Lower lobe of right lung (tissue), 2 donors: Measurements from ENCODE around the gene VAV2. TPM values are rescaled to one million over a fixed set of nuclear protein-coding genes. Genes with fewer than 3 reads are reported as not detected.

ENCODE experiments used
- ATAC-seq, 2 donors: fragments of 200-7000 bp; cut with Tn5 transposase; one replicate each; pipeline ENCODE4 v1.9.1; 2020 to 2022; ENCODE audit warnings: mild to moderate bottlenecking in 2 of 2, moderate library complexity in 2 of 2
- DNase-seq: peaks from one replicate; pipeline ENCODE4 v3.0.0-alpha.2; 2020
- H3K27ac ChIP-seq: fragments of 200-600 bp; one replicate; pipeline ENCODE4 v1.8.0; 2022
- H3K27me3 ChIP-seq: fragments of 200-600 bp; one replicate; pipeline ENCODE4 v1.8.0; 2022; ENCODE audit warnings: low read depth
- H3K36me3 ChIP-seq: fragments of 200-600 bp; one replicate; pipeline ENCODE4 v1.8.0; 2022; ENCODE audit warnings: mild to moderate bottlenecking
- H3K4me1 ChIP-seq: fragments of 200-600 bp; one replicate; pipeline ENCODE4 v1.8.0; 2022
- H3K4me3 ChIP-seq: fragments of 200-600 bp; one replicate; pipeline ENCODE4 v1.8.0; 2022; ENCODE audit warnings: mild to moderate bottlenecking
- H3K9me3 ChIP-seq: fragments of 200-600 bp; one replicate; pipeline ENCODE4 v1.8.0; 2022
- intact Hi-C: fragments of 100-400 bp; cut with DNase I; formaldehyde crosslinking; loops from one replicate; pipeline ENCODE4 v1.11.0; 2022
- total RNA-seq: library from RNA; stranded (reverse); fragmentation: NEBNext Ultra II Directional; extraction: Animal tissue kit (Norgen Biotek cat#: 25700); gene quantifications from one replicate; pipeline ENCODE4 v1.2.1, GENCODE V29; 2021
- TF ChIP-seq, protein P1 (sequence below): fragments of 200-600 bp; IDR thresholded peaks from one replicate; pipeline ENCODE4 v1.8.0; 2022; ENCODE audit warnings: antibody characterized with exemption, mild to moderate bottlenecking
- donor health status: DM: no; HTN: yes; CAD: no; lungs with severe emphysema.

Gene VAV2
- total RNA-seq, 1 donor from 2014 or later = 26.9 TPM

GRCh38 chr9:133906932-133907910 lies 84.9 kb downstream of the VAV2 start:
- DNase-seq = no peak
- ATAC-seq = no peak
- no peaks in the 10 kb centered on the region for H3K36me3 ChIP-seq
- H3K4me1 ChIP-seq = peaks cover 4% of the 10 kb centered on the region
- H3K9me3 ChIP-seq = no peaks in the 10 kb centered on the region
- intact Hi-C loops = no loop called here
- no peaks in the 10 kb centered on the region for H3K27me3 ChIP-seq
- TF ChIP-seq, protein P1, sequence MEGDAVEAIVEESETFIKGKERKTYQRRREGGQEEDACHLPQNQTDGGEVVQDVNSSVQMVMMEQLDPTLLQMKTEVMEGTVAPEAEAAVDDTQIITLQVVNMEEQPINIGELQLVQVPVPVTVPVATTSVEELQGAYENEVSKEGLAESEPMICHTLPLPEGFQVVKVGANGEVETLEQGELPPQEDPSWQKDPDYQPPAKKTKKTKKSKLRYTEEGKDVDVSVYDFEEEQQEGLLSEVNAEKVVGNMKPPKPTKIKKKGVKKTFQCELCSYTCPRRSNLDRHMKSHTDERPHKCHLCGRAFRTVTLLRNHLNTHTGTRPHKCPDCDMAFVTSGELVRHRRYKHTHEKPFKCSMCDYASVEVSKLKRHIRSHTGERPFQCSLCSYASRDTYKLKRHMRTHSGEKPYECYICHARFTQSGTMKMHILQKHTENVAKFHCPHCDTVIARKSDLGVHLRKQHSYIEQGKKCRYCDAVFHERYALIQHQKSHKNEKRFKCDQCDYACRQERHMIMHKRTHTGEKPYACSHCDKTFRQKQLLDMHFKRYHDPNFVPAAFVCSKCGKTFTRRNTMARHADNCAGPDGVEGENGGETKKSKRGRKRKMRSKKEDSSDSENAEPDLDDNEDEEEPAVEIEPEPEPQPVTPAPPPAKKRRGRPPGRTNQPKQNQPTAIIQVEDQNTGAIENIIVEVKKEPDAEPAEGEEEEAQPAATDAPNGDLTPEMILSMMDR = no peak
- H3K4me3 ChIP-seq = no peak overlapping the region
- H3K27ac ChIP-seq = no peak overlapping the region

- ATAC-seq (no peak), DNase-seq (no peak)
- peaks cover 4% of the 10 kb centered on the region for H3K4me1 ChIP-seq
- no peaks in the 10 kb centered on the region for H3K36me3 ChIP-seq
- H3K27me3 ChIP-seq = no peaks in the 10 kb centered on the region
- no peak overlapping the region for H3K4me3 ChIP-seq
- H3K27ac ChIP-seq = no peak overlapping the region
- H3K9me3 ChIP-seq = no peaks in the 10 kb centered on the region
- intact Hi-C loops = no loop called here
- TF ChIP-seq, protein P1 = no peak
Observed at GRCh38 chr9:133906218-133906617, 85.9 kb downstream of the VAV2 start.

- no peak overlapping the region for H3K4me3 ChIP-seq
- DNase-seq (no peak), ATAC-seq (no peak)
- H3K27ac ChIP-seq = no peak overlapping the region
- TF ChIP-seq, protein P1 = no peak
- H3K9me3 ChIP-seq = no peaks in the 10 kb centered on the region
- no peaks in the 10 kb centered on the region for H3K36me3 ChIP-seq
- H3K4me1 ChIP-seq = peaks cover 4% of the 10 kb centered on the region
- H3K27me3 ChIP-seq = no peaks in the 10 kb centered on the region
- intact Hi-C loops = no loop called here
Observed at GRCh38 chr9:133905493-133905892, 86.6 kb downstream of the VAV2 start.

- no peak for ATAC-seq
- Histone ChIP-seq H3K36me3 (no peaks in the 10 kb centered on the region), H3K4me1 (peaks cover 4% of the 10 kb centered on the region), H3K27ac (no peak overlapping the region), H3K27me3 (no peaks in the 10 kb centered on the region), H3K4me3 (no peak overlapping the region), H3K9me3 (no peaks in the 10 kb centered on the region)
- TF ChIP-seq, protein P1 = no peak
- intact Hi-C loops = no loop called here
- no peak for DNase-seq
Observed at GRCh38 chr9:133904346-133905090, 87.6 kb downstream of the VAV2 start.

DNA sequence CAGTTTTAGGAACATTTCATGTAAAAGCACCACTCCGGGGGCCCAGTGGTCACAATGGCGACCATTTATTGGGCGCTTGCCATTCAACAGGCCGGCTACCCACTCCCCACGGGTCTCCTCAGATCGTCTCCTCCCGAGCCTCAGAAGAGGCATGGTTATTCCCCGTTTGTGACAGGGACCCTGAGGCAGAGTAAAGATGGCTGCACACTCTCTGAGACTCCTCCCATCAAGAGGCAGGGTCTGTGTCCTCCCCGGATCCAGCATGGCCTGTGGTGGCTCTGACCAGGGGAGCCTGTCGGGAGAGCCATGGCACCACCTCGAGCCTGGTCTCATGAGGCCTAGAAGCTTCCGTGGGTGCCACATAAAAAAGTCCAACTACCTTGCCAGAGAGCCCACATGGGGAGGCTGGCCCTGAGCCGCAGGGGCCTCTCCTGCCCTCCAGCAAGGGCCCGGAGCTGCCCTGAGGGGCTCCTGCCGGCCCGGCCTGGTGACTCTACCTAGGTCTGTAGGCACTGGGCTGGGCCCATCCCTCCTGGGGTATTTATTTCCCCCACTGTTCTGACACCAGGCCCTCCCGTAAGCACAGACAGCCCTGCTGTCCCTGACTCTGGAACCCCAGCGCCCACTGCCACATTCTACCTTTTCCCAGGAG lies 90.8 kb downstream of the VAV2 start:
- intact Hi-C loops = no loop called here
- H3K27ac ChIP-seq = no peak overlapping the region
- H3K36me3 ChIP-seq = no peaks in the 10 kb centered on the region
- DNase-seq (no peak), ATAC-seq (no peak)
- no peak overlapping the region for H3K4me3 ChIP-seq
- no peaks in the 10 kb centered on the region for H3K9me3 ChIP-seq
- no peaks in the 10 kb centered on the region for H3K4me1 ChIP-seq
- TF ChIP-seq, protein P1 = no peak
- no peaks in the 10 kb centered on the region for H3K27me3 ChIP-seq
